NCI-H128 (cell line): ENCODE data around the gene FSD1.
"Not testable (repeated sequence)": the region's sequence is repeated elsewhere in the genome, so short reads cannot be mapped to it uniquely, and the experiment has no call there.

ENCODE experiments used
- DNase-seq: peaks from one replicate; lab custom pipeline; 2025; ENCODE audit not compliant: unreplicated experiment; lab: John Stamatoyannopoulos, UW

FSD1 gene

GRCh38 chr19:4304538-4305256 lies at the start of gene FSD1:
TSS of gene FSD1 (plus strand) at chr19:4304598. CDS start at chr19:4304747, 149 bp downstream.
- peak; percentile 48 for DNase-seq

GRCh38 chr19:4256563-4256962 lies 47.8 kb upstream of the FSD1 start:
- DNase-seq = no peak

- no peak for DNase-seq
Measured at GRCh38 chr19:4257025-4257424, 47.4 kb upstream of the FSD1 start.

- DNase-seq = no peak
Measured at GRCh38 chr19:4258181-4258580, 46.2 kb upstream of the FSD1 start.

- DNase-seq = no peak
Measured at GRCh38 chr19:4260613-4261191, 43.7 kb upstream of the FSD1 start.

- no peak for DNase-seq
Measured at GRCh38 chr19:4264812-4265211, 39.6 kb upstream of the FSD1 start.

- DNase-seq = no peak
Measured at GRCh38 chr19:4266253-4267000, 38.0 kb upstream of the FSD1 start.

- no peak for DNase-seq
Measured at GRCh38 chr19:4267101-4267900, 37.1 kb upstream of the FSD1 start.

GRCh38 chr19:4267901-4268815 lies 36.2 kb upstream of the FSD1 start:
- DNase-seq = no peak

GRCh38 chr19:4268816-4269430 lies 35.5 kb upstream of the FSD1 start:
- no peak for DNase-seq

GRCh38 chr19:4272894-4273293 lies 31.5 kb upstream of the FSD1 start:
- no peak for DNase-seq

- DNase-seq = not testable (repeated sequence)
Measured at GRCh38 chr19:4274321-4274686, 30.1 kb upstream of the FSD1 start.

GRCh38 chr19:4277191-4277696 lies 27.2 kb upstream of the FSD1 start:
- DNase-seq = no peak

- DNase-seq = no peak
Measured at GRCh38 chr19:4278010-4278409, 26.4 kb upstream of the FSD1 start.

GRCh38 chr19:4278419-4279266 lies 25.8 kb upstream of the FSD1 start, which contains the start of gene SHD:
TSS of gene SHD (plus strand) at chr19:4279266. CDS start at chr19:4280064, 798 bp downstream.
- no peak for DNase-seq

GRCh38 chr19:4279267-4279529 lies 25.2 kb upstream of the FSD1 start:
- no peak for DNase-seq

GRCh38 chr19:4279530-4280422 lies 24.6 kb upstream of the FSD1 start:
- no peak for DNase-seq
